ENCODE measurements around the gene TNFRSF18. TPM values are rescaled to one million over a fixed set of nuclear protein-coding genes. Genes with fewer than 3 reads are reported as not detected.

Gene TNFRSF18
- polyA plus RNA-seq, 1 donor from 2014 or later, result not detected

DNA sequence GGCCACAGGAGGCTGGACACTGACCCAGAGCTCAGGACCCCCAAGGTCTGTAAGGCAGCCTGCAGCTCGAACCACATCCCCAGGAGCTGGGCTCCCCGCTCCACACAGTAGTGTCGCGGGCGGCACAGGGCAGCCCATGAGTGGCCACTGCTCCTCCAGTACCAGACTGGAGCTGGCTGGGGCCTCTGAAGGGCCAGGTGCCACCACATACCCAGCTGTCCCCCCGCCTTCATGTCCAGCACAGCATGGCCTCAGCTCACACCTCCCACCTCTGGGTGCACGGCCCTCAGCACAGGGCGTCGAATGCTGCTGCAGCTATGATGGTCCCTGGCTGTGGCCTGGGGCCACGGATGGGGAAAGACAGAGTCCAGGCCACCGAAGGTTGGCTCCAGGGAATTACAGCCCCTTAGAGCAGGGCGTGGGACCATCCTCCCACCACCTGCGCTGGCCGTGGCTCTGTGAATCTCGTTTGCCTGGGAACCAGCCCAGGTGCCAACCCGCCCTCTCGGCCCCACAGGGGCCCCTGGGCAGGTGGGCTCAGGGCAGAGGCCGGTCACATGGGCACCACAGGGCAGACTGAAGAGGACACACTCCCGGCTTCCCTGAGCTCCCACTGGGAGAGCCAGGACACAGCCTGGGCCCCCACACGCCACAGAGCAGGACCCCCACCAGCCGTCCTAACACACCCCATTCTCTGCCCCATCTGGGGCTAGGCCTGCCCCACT, 9.7 kb upstream of the TNFRSF18 start:
- Histone ChIP-seq H4K20me1 (ENCODE audit: insufficient read depth) (no peaks in the 10 kb centered on the region), H3K36me3 (ENCODE audit: insufficient read depth, low read length) (no peaks in the 10 kb centered on the region), H3K79me2 (replicated peaks; ENCODE audit: insufficient read depth, low read length) (no peaks in the 10 kb centered on the region), H3K4me3 (ENCODE audit: low read length) (no peak overlapping the region), H3K27me3 (ENCODE audit: insufficient read depth, low read depth, low read length) (no peaks in the 10 kb centered on the region), H3F3A (ENCODE audit: insufficient read depth, low read length, poor library complexity, severe bottlenecking) (no peaks in the 10 kb centered on the region), H3K4me2 (ENCODE audit: low read length) (no peak overlapping the region), H3K9ac (ENCODE audit: low read length) (no peak overlapping the region), H3K9me3 (ENCODE audit: low read length) (no peaks in the 10 kb centered on the region), H3K9me2 (ENCODE audit: insufficient read depth, low read length) (no peaks in the 10 kb centered on the region), H3K27ac (ENCODE audit: low read length) (no peak overlapping the region), H2AFZ (ENCODE audit: low read depth, low read length) (no peak overlapping the region)
- no peak for TF ChIP-seq SMC3 (conservative IDR thresholded peaks at IDR 0.05; ENCODE audit: poor library complexity)

DNA sequence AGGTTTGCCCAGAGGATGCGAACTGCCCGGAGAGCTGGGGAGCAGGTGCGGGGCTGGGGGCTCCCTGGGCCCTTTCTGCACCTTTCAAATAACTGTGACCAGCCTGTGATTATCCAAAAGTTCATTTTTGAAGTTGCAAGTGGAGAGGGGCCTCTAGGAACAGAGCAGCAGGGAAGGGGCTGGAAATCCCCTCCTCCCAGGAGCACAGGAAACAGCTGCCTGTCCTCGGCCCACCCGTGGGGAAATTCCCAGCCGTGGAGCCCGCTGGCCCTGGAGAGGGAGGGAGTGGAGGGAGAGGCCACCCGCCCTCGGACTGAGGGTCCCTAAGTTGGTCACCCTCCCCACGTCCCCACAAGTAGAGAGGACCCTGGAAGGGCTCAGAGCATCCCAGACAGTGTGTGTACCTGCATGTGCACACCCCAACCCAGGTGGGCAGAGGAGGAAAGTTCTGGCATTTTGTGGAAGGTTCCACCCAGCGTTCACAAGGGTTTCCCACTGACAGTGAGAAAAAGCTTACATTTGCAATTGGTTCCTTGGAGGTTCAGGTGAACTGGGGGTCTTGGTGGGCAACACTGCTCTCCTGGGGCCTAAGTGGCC, 8.8 kb upstream of the TNFRSF18 start:
- no peaks in the 10 kb centered on the region for H4K20me1 ChIP-seq (ENCODE audit: insufficient read depth)
- no peak overlapping the region for H3K27ac ChIP-seq (ENCODE audit: low read length)
- H3K36me3 ChIP-seq (ENCODE audit: insufficient read depth, low read length), result no peaks in the 10 kb centered on the region
- H3K79me2 ChIP-seq (replicated peaks; ENCODE audit: insufficient read depth, low read length), result no peaks in the 10 kb centered on the region
- TF ChIP-seq, protein P1, sequence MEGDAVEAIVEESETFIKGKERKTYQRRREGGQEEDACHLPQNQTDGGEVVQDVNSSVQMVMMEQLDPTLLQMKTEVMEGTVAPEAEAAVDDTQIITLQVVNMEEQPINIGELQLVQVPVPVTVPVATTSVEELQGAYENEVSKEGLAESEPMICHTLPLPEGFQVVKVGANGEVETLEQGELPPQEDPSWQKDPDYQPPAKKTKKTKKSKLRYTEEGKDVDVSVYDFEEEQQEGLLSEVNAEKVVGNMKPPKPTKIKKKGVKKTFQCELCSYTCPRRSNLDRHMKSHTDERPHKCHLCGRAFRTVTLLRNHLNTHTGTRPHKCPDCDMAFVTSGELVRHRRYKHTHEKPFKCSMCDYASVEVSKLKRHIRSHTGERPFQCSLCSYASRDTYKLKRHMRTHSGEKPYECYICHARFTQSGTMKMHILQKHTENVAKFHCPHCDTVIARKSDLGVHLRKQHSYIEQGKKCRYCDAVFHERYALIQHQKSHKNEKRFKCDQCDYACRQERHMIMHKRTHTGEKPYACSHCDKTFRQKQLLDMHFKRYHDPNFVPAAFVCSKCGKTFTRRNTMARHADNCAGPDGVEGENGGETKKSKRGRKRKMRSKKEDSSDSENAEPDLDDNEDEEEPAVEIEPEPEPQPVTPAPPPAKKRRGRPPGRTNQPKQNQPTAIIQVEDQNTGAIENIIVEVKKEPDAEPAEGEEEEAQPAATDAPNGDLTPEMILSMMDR (IDR thresholded peaks at IDR 0.05; ENCODE audit: poor library complexity, severe bottlenecking), result no peak
- TF ChIP-seq EP300 (conservative IDR thresholded peaks at IDR 0.05; ENCODE audit: poor library complexity, severe bottlenecking), result no peak
- TF ChIP-seq, protein P2, sequence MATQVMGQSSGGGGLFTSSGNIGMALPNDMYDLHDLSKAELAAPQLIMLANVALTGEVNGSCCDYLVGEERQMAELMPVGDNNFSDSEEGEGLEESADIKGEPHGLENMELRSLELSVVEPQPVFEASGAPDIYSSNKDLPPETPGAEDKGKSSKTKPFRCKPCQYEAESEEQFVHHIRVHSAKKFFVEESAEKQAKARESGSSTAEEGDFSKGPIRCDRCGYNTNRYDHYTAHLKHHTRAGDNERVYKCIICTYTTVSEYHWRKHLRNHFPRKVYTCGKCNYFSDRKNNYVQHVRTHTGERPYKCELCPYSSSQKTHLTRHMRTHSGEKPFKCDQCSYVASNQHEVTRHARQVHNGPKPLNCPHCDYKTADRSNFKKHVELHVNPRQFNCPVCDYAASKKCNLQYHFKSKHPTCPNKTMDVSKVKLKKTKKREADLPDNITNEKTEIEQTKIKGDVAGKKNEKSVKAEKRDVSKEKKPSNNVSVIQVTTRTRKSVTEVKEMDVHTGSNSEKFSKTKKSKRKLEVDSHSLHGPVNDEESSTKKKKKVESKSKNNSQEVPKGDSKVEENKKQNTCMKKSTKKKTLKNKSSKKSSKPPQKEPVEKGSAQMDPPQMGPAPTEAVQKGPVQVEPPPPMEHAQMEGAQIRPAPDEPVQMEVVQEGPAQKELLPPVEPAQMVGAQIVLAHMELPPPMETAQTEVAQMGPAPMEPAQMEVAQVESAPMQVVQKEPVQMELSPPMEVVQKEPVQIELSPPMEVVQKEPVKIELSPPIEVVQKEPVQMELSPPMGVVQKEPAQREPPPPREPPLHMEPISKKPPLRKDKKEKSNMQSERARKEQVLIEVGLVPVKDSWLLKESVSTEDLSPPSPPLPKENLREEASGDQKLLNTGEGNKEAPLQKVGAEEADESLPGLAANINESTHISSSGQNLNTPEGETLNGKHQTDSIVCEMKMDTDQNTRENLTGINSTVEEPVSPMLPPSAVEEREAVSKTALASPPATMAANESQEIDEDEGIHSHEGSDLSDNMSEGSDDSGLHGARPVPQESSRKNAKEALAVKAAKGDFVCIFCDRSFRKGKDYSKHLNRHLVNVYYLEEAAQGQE (IDR thresholded peaks at IDR 0.05; ENCODE audit: borderline replicate concordance), result no peak
- TF ChIP-seq MXI1 (conservative IDR thresholded peaks at IDR 0.05; ENCODE audit: poor library complexity, severe bottlenecking), result no peak
- TF ChIP-seq EZH2 (IDR thresholded peaks at IDR 0.05; ENCODE audit: borderline replicate concordance, insufficient read depth, low read length, poor library complexity, severe bottlenecking), result no peak
- no peak for TF ChIP-seq POLR2AphosphoS5 (IDR thresholded peaks at IDR 0.05)
- TF ChIP-seq SMC3 (conservative IDR thresholded peaks at IDR 0.05; ENCODE audit: poor library complexity), result no peak
- no peak for TF ChIP-seq RAD21 (conservative IDR thresholded peaks at IDR 0.05)
- no peak for TF ChIP-seq TAF1 (IDR thresholded peaks at IDR 0.05; ENCODE audit: low read depth)
- H3F3A ChIP-seq (ENCODE audit: insufficient read depth, low read length, poor library complexity, severe bottlenecking), result no peaks in the 10 kb centered on the region
- no peak overlapping the region for H2AFZ ChIP-seq (ENCODE audit: low read depth, low read length)
- H3K4me2 ChIP-seq (ENCODE audit: low read length), result no peak overlapping the region
- H3K27me3 ChIP-seq (ENCODE audit: insufficient read depth, low read depth, low read length), result no peaks in the 10 kb centered on the region
- H3K9me3 ChIP-seq (ENCODE audit: low read length), result no peaks in the 10 kb centered on the region
- no peak overlapping the region for H3K9ac ChIP-seq (ENCODE audit: low read length)
- no peak overlapping the region for H3K4me3 ChIP-seq (ENCODE audit: low read length)
- no peaks in the 10 kb centered on the region for H3K9me2 ChIP-seq (ENCODE audit: insufficient read depth, low read length)

All from neural cell (in vitro differentiated cells).